ENCODE data around the gene IFNB1. TPM values are rescaled to one million over a fixed set of nuclear protein-coding genes. Genes with fewer than 3 reads are reported as not detected.

Gene IFNB1
- total and polyA plus RNA-seq, 4 donors, result not detected

DNA sequence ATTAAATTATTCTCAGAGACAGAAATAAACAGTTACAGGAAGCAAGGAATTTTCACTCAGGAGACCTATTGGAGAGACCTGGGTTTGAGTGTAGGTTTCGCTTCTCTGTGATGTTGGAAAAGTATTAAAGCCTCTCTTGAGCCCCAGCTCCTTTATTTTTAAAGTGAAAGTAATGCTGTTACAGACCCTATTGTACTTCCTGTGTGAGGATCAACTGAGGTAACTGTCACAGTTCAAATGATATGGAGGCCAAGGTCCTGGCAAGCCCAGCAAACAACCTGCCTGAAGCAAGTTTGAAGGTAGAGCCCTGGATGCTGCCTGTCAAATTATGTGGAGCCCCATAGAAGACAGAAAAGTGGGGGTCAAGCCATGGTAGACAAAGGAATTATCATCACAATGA is 38.4 kb downstream of the IFNB1 start:
- Histone ChIP-seq H3K36me3 (ENCODE audit: control insufficient read depth in 4 of 4, insufficient read depth in 3 of 4, low read depth in 1 of 4, low read length in 3 of 4) (no peaks in the 10 kb centered on the region), H3K27me3 (ENCODE audit: control insufficient read depth in 4 of 4, insufficient read depth in 4 of 4, low read length in 3 of 4) (no peaks in the 10 kb centered on the region), H3K9ac (ENCODE audit: low read depth in 1 of 2, low read length in 2 of 2) (no peak overlapping the region), H3K9me3 (ENCODE audit: control insufficient read depth in 4 of 4, low read length in 3 of 4) (no peaks in the 10 kb centered on the region), H3K4me3 (ENCODE audit: low read depth in 1 of 3, low read length in 3 of 3) (no peak overlapping the region), H3K4me1 (ENCODE audit: control insufficient read depth in 4 of 4, insufficient read depth in 4 of 4, low read length in 3 of 4) (no peaks in the 10 kb centered on the region), H3K27ac (ENCODE audit: low read depth in 1 of 2, low read length in 2 of 2) (no peak overlapping the region)
- no peak for DNase-seq (ENCODE audit: low spot score)
- TF ChIP-seq GABPA (IDR thresholded peaks at IDR 0.05 in 1 of 2, conservative IDR thresholded peaks at IDR 0.05 in 1 of 2) (no peak), RXRA (IDR thresholded peaks at IDR 0.05) (no peak), HNF4G (IDR thresholded peaks at IDR 0.05) (no peak), RAD21 (IDR thresholded peaks at IDR 0.05) (no peak), HNF4A (conservative IDR thresholded peaks at IDR 0.05) (no peak), JUND (IDR thresholded peaks at IDR 0.05) (no peak), YY1 (IDR thresholded peaks at IDR 0.05) (no peak), EGR1 (IDR thresholded peaks at IDR 0.05; ENCODE audit: low read depth in 2 of 2) (no peak), TAF1 (conservative IDR thresholded peaks at IDR 0.05) (no peak), FOXA1 (IDR thresholded peaks at IDR 0.05) (no peak), SP1 (IDR thresholded peaks at IDR 0.05) (no peak), FOXA2 (IDR thresholded peaks at IDR 0.05) (no peak), NR2F2 (IDR thresholded peaks at IDR 0.05) (no peak)
- TF ChIP-seq, protein P1, sequence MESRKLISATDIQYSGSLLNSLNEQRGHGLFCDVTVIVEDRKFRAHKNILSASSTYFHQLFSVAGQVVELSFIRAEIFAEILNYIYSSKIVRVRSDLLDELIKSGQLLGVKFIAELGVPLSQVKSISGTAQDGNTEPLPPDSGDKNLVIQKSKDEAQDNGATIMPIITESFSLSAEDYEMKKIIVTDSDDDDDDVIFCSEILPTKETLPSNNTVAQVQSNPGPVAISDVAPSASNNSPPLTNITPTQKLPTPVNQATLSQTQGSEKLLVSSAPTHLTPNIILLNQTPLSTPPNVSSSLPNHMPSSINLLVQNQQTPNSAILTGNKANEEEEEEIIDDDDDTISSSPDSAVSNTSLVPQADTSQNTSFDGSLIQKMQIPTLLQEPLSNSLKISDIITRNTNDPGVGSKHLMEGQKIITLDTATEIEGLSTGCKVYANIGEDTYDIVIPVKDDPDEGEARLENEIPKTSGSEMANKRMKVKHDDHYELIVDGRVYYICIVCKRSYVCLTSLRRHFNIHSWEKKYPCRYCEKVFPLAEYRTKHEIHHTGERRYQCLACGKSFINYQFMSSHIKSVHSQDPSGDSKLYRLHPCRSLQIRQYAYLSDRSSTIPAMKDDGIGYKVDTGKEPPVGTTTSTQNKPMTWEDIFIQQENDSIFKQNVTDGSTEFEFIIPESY (IDR thresholded peaks at IDR 0.05), result no peak
- TF ChIP-seq, protein P2, sequence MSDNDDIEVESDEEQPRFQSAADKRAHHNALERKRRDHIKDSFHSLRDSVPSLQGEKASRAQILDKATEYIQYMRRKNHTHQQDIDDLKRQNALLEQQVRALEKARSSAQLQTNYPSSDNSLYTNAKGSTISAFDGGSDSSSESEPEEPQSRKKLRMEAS (IDR thresholded peaks at IDR 0.05), result no peak
- TF ChIP-seq, protein P3, sequence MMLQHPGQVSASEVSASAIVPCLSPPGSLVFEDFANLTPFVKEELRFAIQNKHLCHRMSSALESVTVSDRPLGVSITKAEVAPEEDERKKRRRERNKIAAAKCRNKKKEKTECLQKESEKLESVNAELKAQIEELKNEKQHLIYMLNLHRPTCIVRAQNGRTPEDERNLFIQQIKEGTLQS (IDR thresholded peaks at IDR 0.05), result no peak
- TF ChIP-seq, protein P4, sequence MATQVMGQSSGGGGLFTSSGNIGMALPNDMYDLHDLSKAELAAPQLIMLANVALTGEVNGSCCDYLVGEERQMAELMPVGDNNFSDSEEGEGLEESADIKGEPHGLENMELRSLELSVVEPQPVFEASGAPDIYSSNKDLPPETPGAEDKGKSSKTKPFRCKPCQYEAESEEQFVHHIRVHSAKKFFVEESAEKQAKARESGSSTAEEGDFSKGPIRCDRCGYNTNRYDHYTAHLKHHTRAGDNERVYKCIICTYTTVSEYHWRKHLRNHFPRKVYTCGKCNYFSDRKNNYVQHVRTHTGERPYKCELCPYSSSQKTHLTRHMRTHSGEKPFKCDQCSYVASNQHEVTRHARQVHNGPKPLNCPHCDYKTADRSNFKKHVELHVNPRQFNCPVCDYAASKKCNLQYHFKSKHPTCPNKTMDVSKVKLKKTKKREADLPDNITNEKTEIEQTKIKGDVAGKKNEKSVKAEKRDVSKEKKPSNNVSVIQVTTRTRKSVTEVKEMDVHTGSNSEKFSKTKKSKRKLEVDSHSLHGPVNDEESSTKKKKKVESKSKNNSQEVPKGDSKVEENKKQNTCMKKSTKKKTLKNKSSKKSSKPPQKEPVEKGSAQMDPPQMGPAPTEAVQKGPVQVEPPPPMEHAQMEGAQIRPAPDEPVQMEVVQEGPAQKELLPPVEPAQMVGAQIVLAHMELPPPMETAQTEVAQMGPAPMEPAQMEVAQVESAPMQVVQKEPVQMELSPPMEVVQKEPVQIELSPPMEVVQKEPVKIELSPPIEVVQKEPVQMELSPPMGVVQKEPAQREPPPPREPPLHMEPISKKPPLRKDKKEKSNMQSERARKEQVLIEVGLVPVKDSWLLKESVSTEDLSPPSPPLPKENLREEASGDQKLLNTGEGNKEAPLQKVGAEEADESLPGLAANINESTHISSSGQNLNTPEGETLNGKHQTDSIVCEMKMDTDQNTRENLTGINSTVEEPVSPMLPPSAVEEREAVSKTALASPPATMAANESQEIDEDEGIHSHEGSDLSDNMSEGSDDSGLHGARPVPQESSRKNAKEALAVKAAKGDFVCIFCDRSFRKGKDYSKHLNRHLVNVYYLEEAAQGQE (IDR thresholded peaks at IDR 0.05), result no peak
- TF ChIP-seq, protein P5, sequence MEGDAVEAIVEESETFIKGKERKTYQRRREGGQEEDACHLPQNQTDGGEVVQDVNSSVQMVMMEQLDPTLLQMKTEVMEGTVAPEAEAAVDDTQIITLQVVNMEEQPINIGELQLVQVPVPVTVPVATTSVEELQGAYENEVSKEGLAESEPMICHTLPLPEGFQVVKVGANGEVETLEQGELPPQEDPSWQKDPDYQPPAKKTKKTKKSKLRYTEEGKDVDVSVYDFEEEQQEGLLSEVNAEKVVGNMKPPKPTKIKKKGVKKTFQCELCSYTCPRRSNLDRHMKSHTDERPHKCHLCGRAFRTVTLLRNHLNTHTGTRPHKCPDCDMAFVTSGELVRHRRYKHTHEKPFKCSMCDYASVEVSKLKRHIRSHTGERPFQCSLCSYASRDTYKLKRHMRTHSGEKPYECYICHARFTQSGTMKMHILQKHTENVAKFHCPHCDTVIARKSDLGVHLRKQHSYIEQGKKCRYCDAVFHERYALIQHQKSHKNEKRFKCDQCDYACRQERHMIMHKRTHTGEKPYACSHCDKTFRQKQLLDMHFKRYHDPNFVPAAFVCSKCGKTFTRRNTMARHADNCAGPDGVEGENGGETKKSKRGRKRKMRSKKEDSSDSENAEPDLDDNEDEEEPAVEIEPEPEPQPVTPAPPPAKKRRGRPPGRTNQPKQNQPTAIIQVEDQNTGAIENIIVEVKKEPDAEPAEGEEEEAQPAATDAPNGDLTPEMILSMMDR (IDR thresholded peaks at IDR 0.05; ENCODE audit: low read depth, low read length, missing input control), result no peak
- WGBS, result 94% methylated on average over 1 of the region's 1 CpG

Data from liver (tissue), 9 donors.